ENCODE data around the gene SPRY4. TPM values are rescaled to one million over a fixed set of nuclear protein-coding genes. Genes with fewer than 3 reads are reported as not detected.
A peak's percentile ranks its signal among the peaks of the same experiment; 100 is the strongest.

The SPRY4 gene, protein sequence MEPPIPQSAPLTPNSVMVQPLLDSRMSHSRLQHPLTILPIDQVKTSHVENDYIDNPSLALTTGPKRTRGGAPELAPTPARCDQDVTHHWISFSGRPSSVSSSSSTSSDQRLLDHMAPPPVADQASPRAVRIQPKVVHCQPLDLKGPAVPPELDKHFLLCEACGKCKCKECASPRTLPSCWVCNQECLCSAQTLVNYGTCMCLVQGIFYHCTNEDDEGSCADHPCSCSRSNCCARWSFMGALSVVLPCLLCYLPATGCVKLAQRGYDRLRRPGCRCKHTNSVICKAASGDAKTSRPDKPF
- 10.5 TPM for polyA plus RNA-seq (2013, experiment 1 of 2)
- 11.3 TPM for polyA plus RNA-seq (2013, experiment 2 of 2)

DNA sequence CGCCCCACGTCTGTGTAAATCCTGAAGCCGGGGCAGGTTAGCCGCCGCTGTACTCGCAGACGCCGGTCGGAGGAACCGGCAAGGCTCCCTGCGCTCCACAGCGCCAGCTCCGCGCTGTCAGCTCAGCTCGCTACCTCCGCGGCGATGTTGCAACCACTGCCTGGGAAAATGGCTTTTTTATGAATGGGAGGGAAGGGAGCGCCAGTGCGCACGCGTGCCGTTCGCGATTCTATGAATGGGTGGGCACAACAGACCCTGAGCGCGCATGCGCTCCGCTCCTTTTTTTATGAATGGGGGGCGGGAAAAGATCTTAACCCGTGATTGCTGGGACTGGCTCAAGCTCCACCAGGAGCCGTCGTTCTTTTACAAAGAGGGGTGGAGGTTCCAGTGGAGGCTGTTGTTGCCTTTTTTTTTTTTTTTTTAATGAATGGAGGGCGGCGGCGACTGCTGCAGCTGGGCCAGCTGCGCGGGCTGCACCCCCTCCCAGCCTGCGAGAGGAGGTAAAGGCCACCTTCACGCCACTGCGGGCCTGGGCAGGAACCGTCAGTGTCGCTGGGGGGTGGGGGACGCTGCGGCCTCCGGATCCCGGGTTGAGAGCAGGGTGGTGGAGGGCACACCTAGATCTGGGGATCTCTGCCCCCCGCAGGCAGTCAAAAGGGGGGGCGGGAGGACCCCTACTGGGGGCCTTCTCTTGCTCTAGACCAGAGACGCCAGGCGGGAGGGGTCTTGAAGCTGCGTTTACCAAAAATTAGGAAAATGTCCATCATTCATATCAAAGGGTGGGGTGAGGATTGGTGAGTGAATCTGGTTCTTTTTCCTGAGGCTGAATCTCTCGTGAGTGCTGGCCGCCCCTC lies at the start of gene SPRY4:
Gene SPRY4 (minus strand): TSS at position 151 of the 854 bp plus-strand sequence. CDS start 9,913 bp downstream, outside the sequence.
- peak within 1 kb of the TSS; percentile 31 for H4K91ac ChIP-seq (ENCODE audit: low read depth, low read length, poor library complexity)
- H3K9me3 ChIP-seq (replicated peaks in 1 of 2; ENCODE audit: control insufficient read depth in 2 of 2, insufficient read depth in 1 of 2, low read depth in 1 of 2, low read length in 2 of 2), result no peaks in the 10 kb centered on the region
- peaks cover 8% of the 10 kb centered on the region for H3K79me1 ChIP-seq (ENCODE audit: low read depth, low read length)
- peak; percentile 99 for DNase-seq (ENCODE audit: low spot score)
- peak within 1 kb of the TSS; percentile 56 for H2BK120ac ChIP-seq (ENCODE audit: low read depth, low read length)
- peak within 1 kb of the TSS; percentile 97 for H3K9ac ChIP-seq (ENCODE audit: low read depth, low read length, poor library complexity)
- H2AK5ac ChIP-seq (ENCODE audit: low read depth, low read length), result peak within 1 kb of the TSS; percentile 83
- H4K8ac ChIP-seq (ENCODE audit: low read depth, low read length), result peak within 1 kb of the TSS; percentile 70
- H3K18ac ChIP-seq (ENCODE audit: low read length), result peak within 1 kb of the TSS; percentile 98
- peaks cover 0 to 6% of the 10 kb centered on the region in 2 donors for H3K36me3 ChIP-seq (replicated peaks in 1 of 2; ENCODE audit: control insufficient read depth in 2 of 2, insufficient read depth in 2 of 2, low read length in 2 of 2)
- peaks cover 0 to 9% (median 0%) of the 10 kb centered on the region in 3 experiments for H3K27me3 ChIP-seq (ENCODE audit: control insufficient read depth in 3 of 3, insufficient read depth in 3 of 3, low read depth in 1 of 3, low read length in 3 of 3)
- H3K4me2 ChIP-seq (ENCODE audit: insufficient read depth, low read length, poor library complexity, severe bottlenecking), result peak within 1 kb of the TSS; percentile 92
- peak within 1 kb of the TSS; percentile 75 for H2BK15ac ChIP-seq (ENCODE audit: low read length)
- peak within 1 kb of the TSS; percentile 94 for H3K23ac ChIP-seq (ENCODE audit: low read depth, low read length, poor library complexity)
- no CpG with 5 or more reads among the region's 54 CpGs for WGBS, 2 donors (ENCODE audit: extremely low coverage in 2 of 2, insufficient read length in 2 of 2, insufficient replicate concordance in 1 of 2)
- H3K4me1 ChIP-seq (ENCODE audit: control insufficient read depth in 2 of 2, insufficient read depth in 1 of 2, low read depth in 1 of 2, low read length in 2 of 2), result peaks cover 44 to 45% of the 10 kb centered on the region in 2 donors
- H2AFZ ChIP-seq (ENCODE audit: low read length), result peak within 1 kb of the TSS; percentile 96
- peak within 1 kb of the TSS; percentile 4 for H3K4ac ChIP-seq (ENCODE audit: low read length)
- peak within 1 kb of the TSS; percentile 91 for H3K27ac ChIP-seq (replicated peaks; ENCODE audit: low read length)
- peak within 1 kb of the TSS; percentile 86 to 94 for H3K4me3 ChIP-seq (ENCODE audit: low read length in 2 of 2)
- H2BK12ac ChIP-seq (ENCODE audit: low read length), result peak within 1 kb of the TSS; percentile 60
- H2BK5ac ChIP-seq (ENCODE audit: low read length), result peak within 1 kb of the TSS; percentile 93
- H3K14ac ChIP-seq (ENCODE audit: low read length), result peak within 1 kb of the TSS; percentile 42

DNA sequence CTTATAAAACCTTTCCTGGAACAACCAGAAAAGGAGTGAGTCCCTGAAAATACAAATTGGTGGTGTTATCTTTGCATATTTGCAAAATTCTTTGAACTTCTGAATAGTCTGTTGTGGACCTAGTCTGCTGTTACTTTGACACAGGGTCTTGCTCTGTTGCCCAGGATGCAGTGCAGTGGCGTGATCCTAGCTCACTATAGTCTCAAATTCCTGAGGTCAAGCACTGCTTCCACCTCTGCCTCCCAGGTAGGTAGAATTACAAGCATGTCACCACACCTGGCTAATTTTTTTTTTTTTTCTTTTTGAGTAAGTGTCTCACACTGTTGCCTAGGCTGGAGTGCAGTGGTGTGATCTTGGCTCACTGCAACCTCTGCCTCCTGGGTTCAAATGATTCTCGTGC lies 43.7 kb upstream of the SPRY4 start:
- H3K79me1 ChIP-seq (ENCODE audit: low read depth, low read length), result no peaks in the 10 kb centered on the region
- peaks cover 0 to 1% of the 10 kb centered on the region in 2 donors for H3K4me1 ChIP-seq (ENCODE audit: control insufficient read depth in 2 of 2, insufficient read depth in 1 of 2, low read depth in 1 of 2, low read length in 2 of 2)
- H3K4me2 ChIP-seq (ENCODE audit: insufficient read depth, low read length, poor library complexity, severe bottlenecking), result no peak overlapping the region
- no peak overlapping the region for H3K18ac ChIP-seq (ENCODE audit: low read length)
- no peak overlapping the region for H4K91ac ChIP-seq (ENCODE audit: low read depth, low read length, poor library complexity)
- no peak overlapping the region for H3K27ac ChIP-seq (replicated peaks; ENCODE audit: low read length)
- H3K23ac ChIP-seq (ENCODE audit: low read depth, low read length, poor library complexity), result no peak overlapping the region
- H3K27me3 ChIP-seq (ENCODE audit: control insufficient read depth in 3 of 3, insufficient read depth in 3 of 3, low read depth in 1 of 3, low read length in 3 of 3), result no peaks in the 10 kb centered on the region
- no peak overlapping the region for H3K14ac ChIP-seq (ENCODE audit: low read length)
- H2BK5ac ChIP-seq (ENCODE audit: low read length), result no peak overlapping the region
- no peak overlapping the region for H4K8ac ChIP-seq (ENCODE audit: low read depth, low read length)
- H3K9ac ChIP-seq (ENCODE audit: low read depth, low read length, poor library complexity), result no peak overlapping the region
- no CpG with 5 or more reads among the region's 2 CpGs for WGBS, 2 donors (ENCODE audit: extremely low coverage in 2 of 2, insufficient read length in 2 of 2, insufficient replicate concordance in 1 of 2)
- no peak overlapping the region for H3K4me3 ChIP-seq (ENCODE audit: low read length in 2 of 2)
- no peak for DNase-seq (ENCODE audit: low spot score)
- H2AFZ ChIP-seq (ENCODE audit: low read length), result no peak overlapping the region
- no peak overlapping the region for H2BK12ac ChIP-seq (ENCODE audit: low read length)
- no peaks in the 10 kb centered on the region for H3K9me3 ChIP-seq (replicated peaks in 1 of 2; ENCODE audit: control insufficient read depth in 2 of 2, insufficient read depth in 1 of 2, low read depth in 1 of 2, low read length in 2 of 2)
- no peaks in the 10 kb centered on the region for H3K36me3 ChIP-seq (replicated peaks in 1 of 2; ENCODE audit: control insufficient read depth in 2 of 2, insufficient read depth in 2 of 2, low read length in 2 of 2)
- H3K4ac ChIP-seq (ENCODE audit: low read length), result no peak overlapping the region
- H2BK15ac ChIP-seq (ENCODE audit: low read length), result no peak overlapping the region
- H2BK120ac ChIP-seq (ENCODE audit: low read depth, low read length), result no peak overlapping the region
- no peak overlapping the region for H2AK5ac ChIP-seq (ENCODE audit: low read depth, low read length)

DNA sequence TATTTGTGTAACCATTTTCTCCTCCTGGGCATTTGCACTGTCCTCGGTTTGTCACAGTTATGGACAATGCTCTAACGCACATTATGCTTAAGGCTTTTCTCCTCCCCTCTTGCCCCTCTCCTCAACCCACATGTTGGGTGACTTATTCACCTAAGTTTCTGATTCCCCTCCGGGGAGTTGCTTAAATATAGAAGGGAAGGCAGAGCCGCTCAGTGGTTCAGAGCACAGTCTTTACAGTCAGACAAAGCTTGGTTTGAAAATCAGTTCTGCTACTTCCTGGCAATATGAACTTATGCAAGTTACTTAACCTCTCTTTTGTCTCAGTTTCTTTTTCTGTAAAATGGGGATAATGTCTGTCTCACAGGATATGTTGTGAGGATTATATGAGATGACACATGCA lies 41.2 kb upstream of the SPRY4 start:
- H3K4me3 ChIP-seq (ENCODE audit: low read length in 2 of 2), result no peak overlapping the region
- no peak overlapping the region for H2AK5ac ChIP-seq (ENCODE audit: low read depth, low read length)
- no peak overlapping the region for H2AFZ ChIP-seq (ENCODE audit: low read length)
- no peaks in the 10 kb centered on the region for H3K27me3 ChIP-seq (ENCODE audit: control insufficient read depth in 3 of 3, insufficient read depth in 3 of 3, low read depth in 1 of 3, low read length in 3 of 3)
- no peak overlapping the region for H3K18ac ChIP-seq (ENCODE audit: low read length)
- no peak overlapping the region for H3K9ac ChIP-seq (ENCODE audit: low read depth, low read length, poor library complexity)
- H4K91ac ChIP-seq (ENCODE audit: low read depth, low read length, poor library complexity), result no peak overlapping the region
- no peak overlapping the region for H3K14ac ChIP-seq (ENCODE audit: low read length)
- DNase-seq (ENCODE audit: low spot score), result no peak
- no peak overlapping the region for H3K23ac ChIP-seq (ENCODE audit: low read depth, low read length, poor library complexity)
- H3K9me3 ChIP-seq (replicated peaks in 1 of 2; ENCODE audit: control insufficient read depth in 2 of 2, insufficient read depth in 1 of 2, low read depth in 1 of 2, low read length in 2 of 2), result no peaks in the 10 kb centered on the region
- H3K79me1 ChIP-seq (ENCODE audit: low read depth, low read length), result no peaks in the 10 kb centered on the region
- H4K8ac ChIP-seq (ENCODE audit: low read depth, low read length), result no peak overlapping the region
- H3K4ac ChIP-seq (ENCODE audit: low read length), result no peak overlapping the region
- no peak overlapping the region for H2BK5ac ChIP-seq (ENCODE audit: low read length)
- H2BK15ac ChIP-seq (ENCODE audit: low read length), result no peak overlapping the region
- no CpG with 5 or more reads among the region's 4 CpGs for WGBS, 2 donors (ENCODE audit: extremely low coverage in 2 of 2, insufficient read length in 2 of 2, insufficient replicate concordance in 1 of 2)
- no peak overlapping the region for H2BK12ac ChIP-seq (ENCODE audit: low read length)
- no peak overlapping the region for H3K4me2 ChIP-seq (ENCODE audit: insufficient read depth, low read length, poor library complexity, severe bottlenecking)
- H3K27ac ChIP-seq (replicated peaks; ENCODE audit: low read length), result no peak overlapping the region
- H2BK120ac ChIP-seq (ENCODE audit: low read depth, low read length), result no peak overlapping the region
- peaks cover 5 to 10% of the 10 kb centered on the region in 2 donors for H3K4me1 ChIP-seq (ENCODE audit: control insufficient read depth in 2 of 2, insufficient read depth in 1 of 2, low read depth in 1 of 2, low read length in 2 of 2)
- H3K36me3 ChIP-seq (replicated peaks in 1 of 2; ENCODE audit: control insufficient read depth in 2 of 2, insufficient read depth in 2 of 2, low read length in 2 of 2), result no peaks in the 10 kb centered on the region
